ENCODE measurements around the gene JAKMIP3. TPM values are rescaled to one million over a fixed set of nuclear protein-coding genes. Genes with fewer than 3 reads are reported as not detected.

Gene JAKMIP3
- total RNA-seq, 1 experiment from 2014 or later, result 0.17 TPM

GRCh38 chr10:132102717-132103110 is 37.0 kb downstream of the JAKMIP3 start:
- Histone ChIP-seq H3K9ac (ENCODE audit: low read length) (no peak overlapping the region), H3K4me1 (ENCODE audit: control insufficient read depth in 1 of 2, insufficient read depth in 2 of 2, low read length in 2 of 2) (no peaks in the 10 kb centered on the region), H4K20me1 (ENCODE audit: insufficient read depth) (no peaks in the 10 kb centered on the region), H3K4me3 (replicated peaks in 1 of 2; ENCODE audit: low read depth in 1 of 2, low read length in 2 of 2) (no peak overlapping the region), H3K9me2 (ENCODE audit: insufficient read depth) (no peaks in the 10 kb centered on the region), H3K36me3 (ENCODE audit: control insufficient read depth in 1 of 2, insufficient read depth in 2 of 2, low read length in 2 of 2) (no peaks in the 10 kb centered on the region), H3K4me2 (ENCODE audit: low read length) (no peak overlapping the region), H3K9me3 (ENCODE audit: control insufficient read depth in 1 of 2, insufficient read depth in 1 of 2, low read depth in 1 of 2, low read length in 2 of 2) (no peaks in the 10 kb centered on the region), H2AFZ (ENCODE audit: low read depth, low read length, poor library complexity, severe bottlenecking) (no peak overlapping the region), H3K27ac (ENCODE audit: low read depth, low read length) (no peak overlapping the region), H3K79me2 (ENCODE audit: insufficient read depth, low read length) (no peaks in the 10 kb centered on the region), H3K27me3 (ENCODE audit: insufficient read depth, low read length) (no peaks in the 10 kb centered on the region)
- ChIA-PET CTCF (no interaction called here), POLR2A (no interaction called here), RAD21 (ENCODE audit: low non-redundant PET in 1 of 2, low total read pairs in 2 of 2, uncharacterized antibody in 2 of 2, unreplicated experiment in 2 of 2) (no interaction called here)
- DNase-seq (ENCODE audit: low read depth, low spot score) (no peak), ATAC-seq (no peak)
- no TSS peak for BruUV-seq (replicated peaks)
- intact Hi-C loops (cut with micrococcal nuclease), result no loop called here
- no peak for TF ChIP-seq EZH2phosphoT487 (IDR thresholded peaks at IDR 0.05; ENCODE audit: borderline replicate concordance)
- TF ChIP-seq SIN3A (IDR thresholded peaks at IDR 0.05; ENCODE audit: low read depth), result no peak
- TF ChIP-seq POLR2AphosphoS5 (IDR thresholded peaks at IDR 0.05; ENCODE audit: low read depth, low read length), result no peak
- no peak for TF ChIP-seq REST (IDR thresholded peaks at IDR 0.05; ENCODE audit: low read depth)
- no peak for TF ChIP-seq ELF1 (IDR thresholded peaks at IDR 0.05; ENCODE audit: borderline replicate concordance, low read depth)
- TF ChIP-seq FOSL1 (IDR thresholded peaks at IDR 0.05; ENCODE audit: low read depth), result no peak
- no peak for TF ChIP-seq RAD21 (IDR thresholded peaks at IDR 0.05; ENCODE audit: low read depth)
- TF ChIP-seq ZFX (IDR thresholded peaks at IDR 0.05), result no peak
